Measurements from ENCODE around the gene TSFM. TPM values are rescaled to one million over a fixed set of nuclear protein-coding genes. Genes with fewer than 3 reads are reported as not detected.

TSFM gene
- total and polyA plus RNA-seq, 4 donors = 17.1 to 40.0 (median 26.0) TPM

DNA sequence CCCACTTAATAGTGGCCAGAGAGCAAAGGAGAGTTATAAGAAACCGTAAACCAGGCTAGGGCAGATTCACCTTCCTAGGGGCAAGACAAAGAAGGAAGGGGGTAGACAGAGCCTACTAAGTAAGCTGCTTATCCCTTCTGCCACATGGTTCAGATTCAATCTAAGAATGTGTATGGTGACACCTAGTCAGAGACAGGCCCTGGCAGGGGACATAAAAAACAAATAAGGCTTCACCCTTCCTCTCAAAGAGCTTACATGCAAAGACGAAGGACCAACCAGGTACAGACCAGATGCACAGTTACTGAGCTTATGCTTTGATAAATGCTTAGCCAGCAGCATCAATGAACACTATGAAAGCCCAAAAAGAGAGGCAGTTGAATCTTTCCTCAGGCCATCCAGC is 20.1 kb upstream of the TSFM start:
- H3K9me3 ChIP-seq (ENCODE audit: control insufficient read depth in 4 of 4, insufficient read depth in 3 of 4, low read length in 3 of 4) = peaks cover 0 to 5% (median 0%) of the 10 kb centered on the region in 4 donors
- no peak overlapping the region for H3K4me3 ChIP-seq
- H3K9ac ChIP-seq (ENCODE audit: insufficient read depth in 1 of 2, low read length in 2 of 2) = no peak overlapping the region
- DNase-seq = no peak
- 90 to 91% methylated on average over 2 of the region's 2 CpGs for WGBS, 2 donors
- H3K27ac ChIP-seq (ENCODE audit: low read depth in 1 of 2, low read length in 1 of 2) = no peak overlapping the region
- no peak for ATAC-seq (ENCODE audit: insufficient read depth, low FRiP score)
- TF ChIP-seq, protein P1, sequence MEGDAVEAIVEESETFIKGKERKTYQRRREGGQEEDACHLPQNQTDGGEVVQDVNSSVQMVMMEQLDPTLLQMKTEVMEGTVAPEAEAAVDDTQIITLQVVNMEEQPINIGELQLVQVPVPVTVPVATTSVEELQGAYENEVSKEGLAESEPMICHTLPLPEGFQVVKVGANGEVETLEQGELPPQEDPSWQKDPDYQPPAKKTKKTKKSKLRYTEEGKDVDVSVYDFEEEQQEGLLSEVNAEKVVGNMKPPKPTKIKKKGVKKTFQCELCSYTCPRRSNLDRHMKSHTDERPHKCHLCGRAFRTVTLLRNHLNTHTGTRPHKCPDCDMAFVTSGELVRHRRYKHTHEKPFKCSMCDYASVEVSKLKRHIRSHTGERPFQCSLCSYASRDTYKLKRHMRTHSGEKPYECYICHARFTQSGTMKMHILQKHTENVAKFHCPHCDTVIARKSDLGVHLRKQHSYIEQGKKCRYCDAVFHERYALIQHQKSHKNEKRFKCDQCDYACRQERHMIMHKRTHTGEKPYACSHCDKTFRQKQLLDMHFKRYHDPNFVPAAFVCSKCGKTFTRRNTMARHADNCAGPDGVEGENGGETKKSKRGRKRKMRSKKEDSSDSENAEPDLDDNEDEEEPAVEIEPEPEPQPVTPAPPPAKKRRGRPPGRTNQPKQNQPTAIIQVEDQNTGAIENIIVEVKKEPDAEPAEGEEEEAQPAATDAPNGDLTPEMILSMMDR (IDR thresholded peaks at IDR 0.05; ENCODE audit: control extremely low read depth, extremely low read depth) = no peak
- H3K27me3 ChIP-seq (ENCODE audit: control insufficient read depth in 3 of 3, insufficient read depth in 3 of 3, low read length in 2 of 3) = peaks cover 0 to 47% (median 46%) of the 10 kb centered on the region in 3 donors
- peaks cover 0 to 24% (median 7%) of the 10 kb centered on the region in 5 donors for H3K4me1 ChIP-seq (ENCODE audit: control insufficient read depth in 5 of 5, insufficient read depth in 5 of 5, low read length in 5 of 5)
- H3K36me3 ChIP-seq (ENCODE audit: control insufficient read depth in 4 of 4, insufficient read depth in 4 of 4, low read length in 4 of 4) = peaks cover 0 to 12% (median 0%) of the 10 kb centered on the region in 4 donors

DNA sequence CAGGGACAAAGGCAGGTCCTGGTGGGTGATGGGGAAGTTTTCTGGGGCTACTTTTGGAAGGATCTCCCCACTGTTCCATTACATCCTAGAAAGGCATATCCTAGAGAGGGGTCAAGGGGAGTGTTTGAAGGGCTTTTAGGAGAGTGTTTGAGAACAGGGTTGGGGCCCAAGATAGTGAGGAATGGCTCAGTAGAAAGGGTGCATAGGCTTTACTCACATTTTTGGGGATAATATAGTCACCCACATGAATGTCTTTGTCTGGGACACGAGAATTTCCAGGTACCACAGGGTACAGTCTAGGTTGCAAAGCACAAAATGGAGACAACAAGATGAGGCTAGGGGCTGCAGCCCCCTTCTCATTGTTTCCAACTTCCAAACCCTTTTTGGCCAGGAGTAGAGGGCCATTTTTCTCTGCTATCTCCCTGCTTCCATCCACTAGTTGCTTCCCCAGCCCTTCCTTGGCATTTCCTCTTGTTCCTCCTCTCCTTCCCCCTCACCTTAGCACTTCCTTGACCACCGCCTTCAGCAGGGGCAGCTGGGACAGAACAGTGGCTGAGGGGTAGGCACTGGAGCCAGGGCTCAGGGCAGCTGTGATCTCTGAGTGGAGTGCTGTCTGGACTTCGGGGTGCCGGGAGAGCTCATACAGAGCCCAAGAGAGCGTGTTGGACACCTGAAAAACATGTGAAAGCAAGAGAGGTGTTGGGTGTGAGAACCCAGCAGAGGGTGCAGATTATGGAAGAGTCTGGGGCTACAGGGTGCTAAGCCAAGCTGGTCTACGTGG is 18.5 kb upstream of the TSFM start:
- no peak for ATAC-seq (ENCODE audit: insufficient read depth, low FRiP score)
- H3K27ac ChIP-seq (ENCODE audit: low read depth in 1 of 2, low read length in 1 of 2) = no peak overlapping the region
- no peak overlapping the region for H3K4me3 ChIP-seq
- WGBS, 2 donors = 75 to 76% methylated on average over 6 of the region's 6 CpGs
- no peak overlapping the region for H3K9ac ChIP-seq (ENCODE audit: insufficient read depth in 1 of 2, low read length in 2 of 2)
- TF ChIP-seq, protein P1 (IDR thresholded peaks at IDR 0.05; ENCODE audit: control extremely low read depth, extremely low read depth) = no peak
- peaks cover 0 to 4% (median 2%) of the 10 kb centered on the region in 4 donors for H3K36me3 ChIP-seq (ENCODE audit: control insufficient read depth in 4 of 4, insufficient read depth in 4 of 4, low read length in 4 of 4)
- H3K4me1 ChIP-seq (ENCODE audit: control insufficient read depth in 5 of 5, insufficient read depth in 5 of 5, low read length in 5 of 5) = peaks cover 0 to 24% (median 8%) of the 10 kb centered on the region in 5 donors
- DNase-seq = no peak
- H3K27me3 ChIP-seq (ENCODE audit: control insufficient read depth in 3 of 3, insufficient read depth in 3 of 3, low read length in 2 of 3) = peaks cover 0 to 48% (median 47%) of the 10 kb centered on the region in 3 donors
- no peaks in the 10 kb centered on the region for H3K9me3 ChIP-seq (ENCODE audit: control insufficient read depth in 4 of 4, insufficient read depth in 3 of 4, low read length in 3 of 4)

DNA sequence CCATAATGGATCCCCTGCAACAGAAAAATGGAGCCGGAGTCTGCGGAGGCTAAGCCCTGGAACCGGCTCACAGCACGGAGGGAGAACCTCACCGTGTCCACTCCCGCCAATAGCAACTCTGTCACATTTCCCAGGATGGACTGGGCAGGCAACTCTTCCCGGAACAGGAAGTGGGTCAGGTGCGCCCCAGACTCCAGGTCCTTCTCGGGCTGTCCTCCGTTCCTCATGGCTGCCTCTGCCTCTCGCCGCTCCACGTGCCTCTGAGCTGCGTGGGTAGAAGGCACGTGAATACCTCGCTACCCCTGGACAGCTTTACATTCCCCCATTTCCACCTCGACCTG is 18.0 kb upstream of the TSFM start:
- Histone ChIP-seq H3K27ac (ENCODE audit: low read depth in 1 of 2, low read length in 1 of 2) (no peak overlapping the region), H3K36me3 (ENCODE audit: control insufficient read depth in 4 of 4, insufficient read depth in 4 of 4, low read length in 4 of 4) (peaks cover 0 to 7% (median 5%) of the 10 kb centered on the region in 4 donors), H3K9ac (ENCODE audit: insufficient read depth in 1 of 2, low read length in 2 of 2) (no peak overlapping the region), H3K4me1 (ENCODE audit: control insufficient read depth in 5 of 5, insufficient read depth in 5 of 5, low read length in 5 of 5) (peaks cover 0 to 24% (median 8%) of the 10 kb centered on the region in 5 donors), H3K4me3 (peak overlapping the region; percentile 4), H3K9me3 (ENCODE audit: control insufficient read depth in 4 of 4, insufficient read depth in 3 of 4, low read length in 3 of 4) (no peaks in the 10 kb centered on the region), H3K27me3 (ENCODE audit: control insufficient read depth in 3 of 3, insufficient read depth in 3 of 3, low read length in 2 of 3) (peaks cover 0 to 48% (median 47%) of the 10 kb centered on the region in 3 donors)
- WGBS, 2 donors = 15% methylated on average over 17 of the region's 17 CpGs
- no peak for ATAC-seq (ENCODE audit: insufficient read depth, low FRiP score)
- no peak for DNase-seq
- TF ChIP-seq, protein P1 (IDR thresholded peaks at IDR 0.05; ENCODE audit: control extremely low read depth, extremely low read depth) = no peak

Measured in lung (tissue), 12 donors.